ENCODE results near the gene CHST6.
A peak's percentile ranks its signal among the peaks of the same experiment; 100 is the strongest.
"Not testable (repeated sequence)": the region's sequence is repeated elsewhere in the genome, so short reads cannot be mapped to it uniquely, and the experiment has no call there.

The CHST6 gene

DNA sequence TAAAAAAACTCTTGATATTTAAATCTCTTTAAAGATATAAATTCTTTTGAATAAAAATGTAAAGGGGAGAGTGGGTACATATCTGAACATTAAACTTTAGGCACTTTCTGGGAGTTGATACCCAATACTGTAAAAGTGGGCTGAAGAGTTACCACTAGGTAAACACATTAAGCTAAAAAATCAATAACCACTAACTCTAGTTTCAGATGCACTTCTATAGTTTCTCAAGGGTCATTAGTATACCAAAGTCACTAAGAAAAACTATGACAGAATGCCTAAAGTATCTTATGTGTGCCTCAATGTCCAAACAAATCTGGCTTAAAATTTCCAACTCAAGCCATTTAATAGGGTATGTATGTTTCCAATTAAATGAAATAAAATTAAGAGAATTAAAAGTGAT lies 48.8 kb downstream of the CHST6 start:
- no peak for DNase-seq (ENCODE audit: low spot score)

DNA sequence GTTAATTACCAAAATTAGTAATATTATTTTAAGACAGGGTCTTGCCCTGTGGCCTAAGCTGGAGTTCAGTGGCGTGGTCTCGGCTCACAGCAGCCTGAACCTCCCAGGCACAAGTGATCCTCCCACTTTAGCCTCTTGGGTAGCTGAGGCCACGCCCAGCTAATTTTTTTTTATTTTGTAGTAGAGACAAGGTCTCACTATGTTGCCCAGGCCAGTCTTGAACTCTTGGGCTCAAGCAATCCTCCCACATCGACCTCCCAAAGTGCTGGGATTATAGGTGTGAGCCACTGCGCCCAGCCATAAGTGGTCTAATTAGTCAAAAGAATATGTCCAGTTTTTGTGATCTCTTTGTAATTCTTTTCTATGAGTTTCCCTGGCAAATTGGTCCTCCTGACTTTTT lies 49.9 kb downstream of the CHST6 start:
- DNase-seq (ENCODE audit: low spot score) = no peak

DNA sequence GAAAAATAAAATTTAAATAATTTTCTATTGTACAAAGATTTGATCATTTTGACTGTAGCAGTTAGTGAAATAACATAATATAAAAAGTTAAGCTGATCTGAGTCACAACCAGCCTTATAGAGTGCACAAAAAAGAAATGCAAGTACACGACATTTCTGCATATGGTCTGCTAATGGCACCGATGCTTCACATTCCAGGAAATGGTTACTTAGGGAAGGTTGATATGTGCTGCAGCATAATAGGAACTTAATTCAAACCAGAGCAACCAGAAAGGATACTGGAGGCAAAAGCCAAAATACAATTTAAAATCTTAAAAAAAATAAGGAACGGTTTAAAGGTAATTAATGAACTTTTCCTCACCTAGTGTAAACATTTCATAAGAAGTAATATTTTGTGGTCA lies 51.9 kb downstream of the CHST6 start:
- no peak for DNase-seq (ENCODE audit: low spot score)

DNA sequence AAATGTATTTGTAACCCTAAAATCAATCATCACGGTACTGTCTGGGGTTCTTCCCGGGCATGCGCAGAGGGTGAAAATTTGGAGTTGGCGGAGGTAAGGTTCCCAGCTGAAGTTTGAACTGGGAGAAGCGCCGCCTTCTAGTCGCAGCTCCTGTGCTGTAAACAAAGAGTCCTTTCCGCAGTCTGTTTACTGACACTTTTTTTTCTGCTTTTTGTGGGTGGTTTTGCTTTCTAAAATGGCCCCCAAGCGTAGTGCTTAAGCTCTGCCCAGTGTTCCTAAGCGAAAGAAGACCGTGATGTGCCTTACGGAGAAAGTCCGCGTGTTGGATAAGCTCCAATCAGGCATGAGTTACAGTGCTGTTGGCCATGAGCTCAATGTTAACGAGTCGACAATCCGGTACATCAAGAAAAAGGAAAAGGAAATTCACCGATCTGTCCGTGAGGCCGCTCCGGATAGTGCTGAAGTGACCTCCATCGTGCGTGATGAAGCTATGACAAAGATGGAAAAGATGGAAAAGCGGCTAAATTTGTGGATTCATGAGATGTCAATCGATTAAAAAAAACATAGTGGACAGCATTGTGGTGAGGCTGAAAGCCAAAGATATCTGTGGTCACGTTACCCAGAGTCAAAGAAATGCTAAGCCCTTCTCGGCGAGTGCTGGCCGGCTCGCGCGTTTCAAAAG lies 61.4 kb downstream of the CHST6 start:
- peak; percentile 89 for DNase-seq (ENCODE audit: low spot score)

DNA sequence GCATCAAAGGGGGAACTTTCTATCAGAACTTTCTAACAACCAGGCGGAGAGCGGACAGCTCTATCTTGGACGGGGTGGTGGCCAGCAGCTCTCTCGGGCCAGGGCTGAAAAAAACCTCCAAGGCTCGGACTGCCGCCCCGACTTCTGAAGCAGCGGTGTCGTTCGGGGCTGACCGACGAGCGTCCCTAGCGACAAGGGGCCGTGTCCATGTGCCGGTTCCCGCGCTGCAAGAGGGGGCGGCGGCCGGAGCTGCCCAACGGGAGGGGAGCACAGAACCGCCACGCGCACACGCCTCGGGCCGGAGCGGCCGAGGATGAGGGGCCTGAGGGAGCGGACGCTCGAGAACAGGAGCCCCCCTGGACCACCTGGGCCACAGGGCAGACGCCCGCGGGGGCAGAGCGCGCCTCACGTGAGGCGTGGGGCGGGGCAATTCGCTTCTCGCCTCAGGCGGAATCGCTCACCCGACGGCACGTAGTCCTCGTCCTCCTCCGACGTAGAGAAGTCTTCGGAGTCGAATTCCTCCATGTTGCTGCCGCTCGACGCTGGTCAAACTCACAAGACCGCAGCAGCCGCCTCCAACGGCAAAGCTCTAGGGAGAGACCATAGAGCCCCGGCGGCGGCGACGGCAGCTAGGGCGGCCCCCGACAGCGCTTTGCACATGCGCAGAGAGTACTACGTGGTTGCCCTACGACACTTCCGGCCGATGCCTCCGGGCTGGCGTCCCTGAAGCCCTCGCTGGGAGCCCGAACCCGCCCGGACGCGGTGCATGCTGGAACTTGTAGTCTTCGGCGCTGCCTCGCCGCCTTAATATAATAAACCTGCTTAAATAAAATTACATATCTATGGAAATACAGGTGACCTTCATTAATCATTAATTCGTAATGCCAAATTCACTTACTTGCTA lies 62.2 kb downstream of the CHST6 start, which contains the start of gene CFDP1:
CFDP1 (minus strand) TSS at position 676 of the 904 bp plus-strand sequence; CDS start at position 525, 151 bp downstream.
- peak; percentile 97 for DNase-seq (ENCODE audit: low spot score)

DNA sequence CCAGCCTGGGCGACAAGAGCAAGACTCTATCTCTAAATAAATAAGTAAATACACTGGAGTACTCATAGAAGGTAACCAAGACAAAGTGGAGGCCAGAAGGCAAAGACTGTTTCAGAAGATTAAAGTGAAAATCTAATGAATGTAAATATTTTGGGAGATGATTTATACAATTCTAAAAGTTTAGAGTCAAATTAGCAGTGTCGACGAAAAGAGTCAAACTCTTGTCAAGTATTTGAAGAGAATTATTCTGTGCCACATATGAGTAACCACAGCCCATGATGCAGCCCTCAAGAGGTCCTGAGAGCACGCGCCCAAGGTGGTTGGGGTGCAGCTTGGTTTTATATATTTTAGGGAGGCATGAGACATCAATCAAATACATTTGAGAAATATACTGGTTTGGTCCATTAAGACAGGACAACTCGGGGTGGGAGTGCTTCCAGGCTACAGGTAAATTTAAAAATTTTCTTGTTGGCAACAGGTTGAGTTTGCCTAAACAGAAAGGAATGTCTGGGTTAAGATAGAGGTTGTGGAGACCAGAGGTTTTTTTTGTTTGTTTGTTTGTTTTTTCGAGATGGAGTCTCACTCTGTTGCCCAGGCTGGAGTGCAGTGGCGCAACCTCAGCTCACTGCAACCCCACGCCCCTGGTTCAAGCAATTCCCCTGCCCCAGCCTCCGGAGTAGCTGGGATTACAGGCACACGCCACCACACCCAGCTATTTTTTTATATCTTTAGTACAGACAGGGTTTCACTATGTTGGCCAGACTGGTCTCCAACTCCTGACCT lies 65.4 kb downstream of the CHST6 start:
- DNase-seq (ENCODE audit: low spot score) = no peak

DNA sequence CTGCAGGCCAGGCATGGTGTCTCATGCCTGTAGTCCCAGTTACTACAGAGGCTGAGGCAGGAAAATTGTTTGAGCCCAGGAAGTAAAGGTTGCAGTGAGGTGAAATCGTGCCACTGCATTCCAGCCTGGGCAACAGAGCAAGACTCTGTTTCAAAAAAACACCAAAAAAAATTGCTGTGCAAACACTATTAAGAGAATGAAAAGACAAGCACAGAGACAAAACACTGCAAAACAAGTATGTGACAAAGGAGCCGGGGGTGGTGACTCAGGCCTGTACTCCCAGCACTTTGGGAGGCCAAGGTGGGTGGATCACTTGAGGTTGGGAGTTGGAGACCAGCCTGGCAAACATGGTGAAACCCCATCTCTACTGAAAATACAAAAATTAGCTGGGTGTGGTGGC lies 68.7 kb downstream of the CHST6 start:
- DNase-seq (ENCODE audit: low spot score) = not testable (repeated sequence)

DNA sequence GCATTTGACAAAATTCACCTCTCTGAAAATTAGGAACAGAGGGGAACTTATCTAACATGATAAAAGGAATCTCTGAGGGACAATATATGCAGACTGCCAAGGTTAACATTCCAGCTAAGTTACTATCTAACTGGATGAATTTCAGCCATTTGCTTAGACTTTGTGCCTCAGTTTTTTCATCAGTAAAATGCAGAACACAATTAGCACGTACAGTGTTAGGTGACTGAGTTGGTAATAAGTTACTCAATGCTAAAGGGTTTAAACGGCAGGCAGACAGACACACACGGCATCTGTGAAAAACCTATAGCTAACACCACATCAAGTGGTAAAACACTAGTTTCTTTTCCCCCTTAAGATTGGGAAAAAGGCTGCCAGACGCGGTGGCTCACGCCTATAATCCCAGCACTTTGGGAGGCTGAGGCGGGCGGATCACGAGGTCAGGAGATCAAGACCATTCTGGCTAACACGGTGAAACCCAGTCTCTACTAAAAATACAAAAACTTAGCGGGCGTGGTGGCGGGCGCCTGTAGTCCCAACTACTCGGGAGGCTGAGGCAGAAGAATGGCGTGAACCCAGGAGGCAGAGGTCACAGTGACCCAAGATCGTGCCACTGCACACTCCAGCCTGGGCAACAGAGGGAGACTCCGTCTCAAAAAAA lies 71.0 kb downstream of the CHST6 start:
- not testable (repeated sequence) for DNase-seq (ENCODE audit: low spot score)

DNA sequence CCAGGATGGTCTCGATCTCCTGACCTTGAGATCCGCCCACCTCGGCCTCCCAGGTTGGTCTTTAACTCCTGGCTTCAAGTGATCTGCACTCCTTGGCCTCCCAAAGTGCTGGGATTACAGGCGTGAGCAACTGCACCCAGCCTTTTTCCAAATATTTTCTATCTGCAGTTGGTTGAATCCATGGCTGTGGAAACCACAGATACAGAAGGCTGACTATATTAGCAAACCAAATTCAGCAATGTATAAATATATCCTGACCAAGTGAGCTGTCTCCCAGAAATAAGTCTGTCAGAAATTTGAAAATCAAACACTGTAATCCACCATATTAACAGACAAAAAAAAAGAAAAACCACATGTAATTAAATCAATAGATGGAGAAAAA lies 71.5 kb downstream of the CHST6 start:
- no peak for DNase-seq (ENCODE audit: low spot score)

Data from SK-N-DZ (cell line).